H1 (cell line): ENCODE results near the gene CRABP1. TPM values are rescaled to one million over a fixed set of nuclear protein-coding genes. Genes with fewer than 3 reads are reported as not detected.

Source experiments
- CTCF ChIA-PET: fragments of 300-600 bp; sonication (Branson Sonifier 250); formaldehyde crosslinking; loops from one replicate; lab custom pipeline; 2021; ENCODE audit not compliant: partially characterized antibody; lab: Charles Lee
- POLR2A ChIA-PET: fragments of 300-600 bp; sonication (Branson Sonifier 250); formaldehyde crosslinking; loops from one replicate; lab custom pipeline; 2021; ENCODE audit warnings: inconsistent platforms; ENCODE audit not compliant: partially characterized antibody; lab: Charles Lee
- DNase-seq, 2 experiments: peaks; one replicate each; pipeline versions ENCODE4 v3.0.0 to v3.0.0-alpha.2; 2010 to 2022; ENCODE audit warnings: low spot score in 2 of 2, low read depth in 1 of 2, mixed read lengths in 1 of 2
- FAIRE-seq: peaks from 2 replicates; lab custom pipeline; 2011; peaks lifted over from hg19 to GRCh38; lab: Jason Lieb, UNC
- H2AFZ ChIP-seq: 2 replicates; pipeline ENCODE4 v1.8.1; 2012; ENCODE audit warnings: low read length, inconsistent platforms
- H2AK5ac ChIP-seq: 2 replicates; pipeline ENCODE4 v1.6.1; 2013; ENCODE audit warnings: low read depth, low read length
- H2BK120ac ChIP-seq: replicated peaks from 2 replicates; pipeline ENCODE3; 2013; ENCODE audit warnings: low read depth, low read length, inconsistent platforms
- H2BK12ac ChIP-seq: 2 replicates; pipeline ENCODE4 v1.6.1; 2013; ENCODE audit warnings: low read depth, low read length
- H2BK15ac ChIP-seq: 2 replicates; pipeline ENCODE4 v1.6.1; 2013; ENCODE audit warnings: low read length
- H2BK20ac ChIP-seq: 2 replicates; pipeline ENCODE4 v1.6.1; 2013; ENCODE audit warnings: low read length
- H2BK5ac ChIP-seq: 2 replicates; pipeline ENCODE4 v1.6.1; 2013; ENCODE audit warnings: low read depth, low read length
- H3K14ac ChIP-seq: 2 replicates; pipeline ENCODE4 v1.6.1; 2013; ENCODE audit warnings: inconsistent platforms; ENCODE audit not compliant: insufficient read length
- H3K18ac ChIP-seq: 2 replicates; pipeline ENCODE4 v1.6.1; 2013; ENCODE audit warnings: low read length; ENCODE audit errors: extremely low read depth
- H3K23ac ChIP-seq: 2 replicates; pipeline ENCODE4 v1.6.1; 2013; ENCODE audit warnings: inconsistent platforms; ENCODE audit not compliant: insufficient read length
- H3K23me2 ChIP-seq: 2 replicates; pipeline ENCODE4 v1.6.1; 2013; ENCODE audit warnings: low read depth, low read length
- H3K27ac ChIP-seq: 2 replicates; pipeline ENCODE4 v1.6.1; 2011; ENCODE audit warnings: low read depth, low read length, inconsistent platforms
- H3K27me3 ChIP-seq, 4 experiments: replicated peaks in 1 of 4; 1 replicate in 1 of 4; 2 replicates in 3 of 4; pipeline versions ENCODE4 v1.6.1 to v1.8.1; 2011 to 2013; ENCODE audit warnings: low read length in 3 of 4, mild to moderate bottlenecking in 3 of 4, inconsistent platforms in 2 of 4, mixed read lengths in 2 of 4, moderate library complexity in 1 of 4; ENCODE audit not compliant: control insufficient read depth in 3 of 4, insufficient read depth in 3 of 4; ENCODE audit errors: extremely low read depth in 1 of 4
- H3K36me3 ChIP-seq, 4 experiments: 2 replicates each; pipeline versions ENCODE4 v1.6.1 to v1.8.1; 2011 to 2013; ENCODE audit warnings: mild to moderate bottlenecking in 4 of 4, low read length in 3 of 4, moderate library complexity in 2 of 4, control low read depth in 1 of 4, inconsistent platforms in 1 of 4; ENCODE audit not compliant: insufficient read depth in 4 of 4, control insufficient read depth in 2 of 4
- H3K4ac ChIP-seq: replicated peaks from 2 replicates; pipeline ENCODE3; 2013; ENCODE audit warnings: low read length, low read depth, mixed read lengths, inconsistent platforms; ENCODE audit not compliant: insufficient read length
- H3K4me1 ChIP-seq, 4 experiments: replicated peaks in 1 of 4; 1 replicate in 1 of 4; 2 replicates in 3 of 4; pipeline versions ENCODE4 v1.6.1 to v1.8.1; 2011 to 2013; ENCODE audit warnings: low read length in 3 of 4, inconsistent platforms in 2 of 4, mixed read lengths in 1 of 4; ENCODE audit not compliant: insufficient read depth in 4 of 4, control insufficient read depth in 3 of 4
- H3K4me2 ChIP-seq, 2 experiments: 2 replicates each; pipeline versions ENCODE4 v1.6.1 to v1.8.1; 2011 to 2013; ENCODE audit warnings: low read depth in 2 of 2, low read length in 2 of 2, control low read depth in 1 of 2, inconsistent platforms in 1 of 2, mild to moderate bottlenecking in 1 of 2; ENCODE audit not compliant: insufficient read depth in 1 of 2
- H3K4me3 ChIP-seq, 4 experiments: fragments of 200-600, 300-600 bp in 1 of 4; sonication (generic), shearing (Covaris generic), sonication (Bioruptor Twin) in 1 of 4; 2 replicates each; pipeline versions ENCODE4 v1.5.1 to v1.8.1; 2011 to 2016; ENCODE audit warnings: low read length in 4 of 4, low read depth in 3 of 4, control low read depth in 2 of 4, inconsistent platforms in 2 of 4, mild to moderate bottlenecking in 2 of 4, mixed read lengths in 1 of 4, moderate library complexity in 1 of 4; ENCODE audit not compliant: insufficient read depth in 2 of 4; ENCODE audit errors: extremely low read depth in 1 of 4
- H3K56ac ChIP-seq: replicated peaks from 2 replicates; pipeline ENCODE3; 2013; ENCODE audit warnings: low read depth, mild to moderate bottlenecking, mixed read lengths, low read length, inconsistent platforms; ENCODE audit not compliant: insufficient read length
- H3K79me1 ChIP-seq: 2 replicates; pipeline ENCODE4 v1.6.1; 2013; ENCODE audit warnings: low read depth, low read length, control low read depth
- H3K79me2 ChIP-seq, 2 experiments: 2 replicates each; pipeline versions ENCODE4 v1.6.1 to v1.8.1; 2012 to 2013; ENCODE audit warnings: low read length in 2 of 2, mild to moderate bottlenecking in 2 of 2, inconsistent platforms in 1 of 2; ENCODE audit not compliant: insufficient read depth in 2 of 2, control insufficient read depth in 1 of 2
- H3K9ac ChIP-seq, 4 experiments: replicated peaks in 1 of 4; 1 replicate in 1 of 4; 2 replicates in 3 of 4; pipeline versions ENCODE4 v1.6.1 to v1.8.1; 2011 to 2013; ENCODE audit warnings: low read depth in 3 of 4, low read length in 3 of 4, control low read depth in 2 of 4, mild to moderate bottlenecking in 2 of 4, moderate library complexity in 2 of 4, inconsistent platforms in 1 of 4; ENCODE audit errors: extremely low read depth in 1 of 4
- H3K9me3 ChIP-seq, 2 experiments: 2 replicates each; pipeline versions ENCODE4 v1.6.1 to v1.8.1; 2012 to 2013; ENCODE audit warnings: mild to moderate bottlenecking in 2 of 2, moderate library complexity in 2 of 2, control low read depth in 1 of 2, inconsistent platforms in 1 of 2, low read depth in 1 of 2, low read length in 1 of 2, mixed read lengths in 1 of 2; ENCODE audit not compliant: insufficient read depth in 2 of 2
- H4K20me1 ChIP-seq, 2 experiments: replicated peaks in 1 of 2; 2 replicates each; pipeline versions ENCODE3 to v1.8.1; 2011 to 2013; ENCODE audit warnings: inconsistent platforms in 2 of 2, low read length in 2 of 2, mild to moderate bottlenecking in 1 of 2; ENCODE audit not compliant: insufficient read depth in 2 of 2, control insufficient read depth in 1 of 2
- H4K5ac ChIP-seq: 2 replicates; pipeline ENCODE4 v1.6.1; 2013; ENCODE audit warnings: low read length, low read depth, mixed read lengths, inconsistent platforms; ENCODE audit not compliant: insufficient read length
- H4K8ac ChIP-seq: 2 replicates; pipeline ENCODE4 v1.8.0; 2013; ENCODE audit warnings: mild to moderate bottlenecking, moderate library complexity, low read length, inconsistent platforms; ENCODE audit not compliant: insufficient read depth; ENCODE audit errors: extremely low read depth
- H4K91ac ChIP-seq: replicated peaks from 2 replicates; pipeline ENCODE3; 2013; ENCODE audit warnings: low read length, mixed read lengths, inconsistent platforms; ENCODE audit not compliant: insufficient read length
- BACH1 ChIP-seq: IDR thresholded peaks from 2 replicates; pipeline ENCODE4 v1.6.1; 2012; ENCODE audit warnings: low read length, improper control_type of control experiment
- CHD2 ChIP-seq: IDR thresholded peaks from 2 replicates; pipeline ENCODE4 v1.6.1; 2012; ENCODE audit warnings: low read length, improper control_type of control experiment
- CTBP2 ChIP-seq: IDR thresholded peaks from 2 replicates; pipeline ENCODE4 v1.7.0; 2011; ENCODE audit warnings: borderline replicate concordance, mild to moderate bottlenecking, moderate library complexity, mixed read lengths, low read length; ENCODE audit not compliant: insufficient read depth, insufficient read length
- RFX5 ChIP-seq: IDR thresholded peaks from 2 replicates; pipeline ENCODE4 v1.6.1; 2011; ENCODE audit warnings: low read depth, low read length, improper control_type of control experiment, borderline replicate concordance
- SAP30 ChIP-seq: fragments of 300-600 bp; sonication (generic); IDR thresholded peaks from 2 replicates; pipeline ENCODE4 v1.7.1; 2012; ENCODE audit warnings: low read length, moderate library complexity, mild to moderate bottlenecking, inconsistent platforms; ENCODE audit not compliant: insufficient read depth, insufficient replicate concordance
- SIRT6 ChIP-seq: IDR thresholded peaks from one replicate; pipeline ENCODE4 v1.7.1; 2012; ENCODE audit warnings: low read length, inconsistent platforms
- SP4 ChIP-seq: IDR thresholded peaks from 2 replicates; pipeline ENCODE4 v1.6.1; 2012; ENCODE audit warnings: low read length, inconsistent platforms
- SUZ12 ChIP-seq: fragments of 200-600 bp; sonication (generic); IDR thresholded peaks from 2 replicates; pipeline ENCODE4 v1.6.1; 2012; ENCODE audit warnings: mild to moderate bottlenecking, inconsistent platforms, low read length, moderate library complexity, mixed read lengths
- TEAD4 ChIP-seq: IDR thresholded peaks from 2 replicates; pipeline ENCODE4 v1.6.1; 2012; ENCODE audit warnings: low read depth, low read length, inconsistent platforms, mixed read lengths
- ZNF274 ChIP-seq: IDR thresholded peaks from 2 replicates; pipeline ENCODE4 v1.7.0; 2012; ENCODE audit warnings: low read length, borderline replicate concordance; ENCODE audit errors: extremely low read depth
- WGBS, 2 experiments: shearing (Covaris generic) in 1 of 2; methylation state at CpG; one replicate each; pipeline versions ENCODE4 v1.1.6 to v1.1.7; 2013 to 2015; ENCODE audit warnings: low lambda C conversion rate in 2 of 2, mixed read lengths in 2 of 2, inconsistent platforms in 1 of 2, low coverage in 1 of 2, missing lambda C conversion rate in 1 of 2; ENCODE audit not compliant: insufficient replicate concordance in 2 of 2, insufficient coverage in 1 of 2, insufficient read length in 1 of 2; ENCODE audit errors: extremely low coverage in 1 of 2, missing lambda C conversion rate in 1 of 2; 5-methylcytosine and 5-hydroxymethylcytosine counted together
- polyA plus RNA-seq, 7 experiments: library from polyadenylated mRNA; depleted of rRNA in 3 of 7; stranded (reverse) in 5 of 7; unstranded in 2 of 7; fragments of >200 nt in 5 of 7; fragments of 200-250 nt in 2 of 7; gene quantifications; 1 replicate in 5 of 7; 2 replicates in 1 of 7; 4 replicates in 1 of 7; pipeline versions ENCODE4 v1.2.1 to v1.2.3, GENCODE V29; 2011 to 2013; ENCODE audit warnings: missing spikeins in 2 of 7, mixed read lengths in 2 of 7
- total RNA-seq: library from RNA; stranded (reverse); fragmentation: NEBNext Ultra II Directional; extraction: Animal tissue kit (Norgen Biotek cat#: 25700); gene quantifications from 2 replicates; pipeline ENCODE4 v1.2.1, GENCODE V29; 2021
- TF ChIP-seq, protein P1 (sequence below): IDR thresholded peaks from 2 replicates; pipeline ENCODE4 v1.6.1; 2012; ENCODE audit warnings: inconsistent platforms
- TF ChIP-seq, protein P2 (sequence below), 3 experiments: IDR thresholded peaks; 1 replicate in 2 of 3; 2 replicates in 1 of 3; pipeline versions ENCODE4 v1.5.1 to v1.6.1; 2011; ENCODE audit warnings: low read length in 3 of 3, mild to moderate bottlenecking in 3 of 3, inconsistent platforms in 2 of 3, low read depth in 1 of 3, moderate library complexity in 1 of 3; ENCODE audit not compliant: insufficient read depth in 1 of 3; ENCODE audit errors: control extremely low read depth in 1 of 3

Gene CRABP1
- total and polyA plus RNA-seq, 2 of the 8 experiments (the other 6 are each of a cell fraction or from before 2014, with no cell fraction given), result 385 to 655 TPM

- no peaks in the 10 kb centered on the region for H3K9me3 ChIP-seq
- H2BK12ac ChIP-seq, result no peak overlapping the region
- no peak overlapping the region for H3K23ac ChIP-seq
- no peaks in the 10 kb centered on the region for H3K79me1 ChIP-seq
- peaks cover 2 to 8% (median 6%) of the 10 kb centered on the region in 4 experiments for H3K4me1 ChIP-seq
- ChIA-PET CTCF (interaction anchor here (0.9 to 2.7 kb wide), 7 partner anchors 15 to 62 kb away, joined by 3 to 10 read pairs (median 4); no protein-coding TSS in a partner anchor), POLR2A (no interaction called here)
- no peak overlapping the region for H4K8ac ChIP-seq
- H2BK15ac ChIP-seq, result no peak overlapping the region
- FAIRE-seq (no peak), DNase-seq (no peak)
- 78% methylated on average over 6 of the region's 6 CpGs; no CpG with 5 or more reads in 1 of the 2 experiments for WGBS, 2 experiments
- H3K14ac ChIP-seq, result no peak overlapping the region
- H2BK20ac ChIP-seq, result no peak overlapping the region
- no peaks in the 10 kb centered on the region for H3K36me3 ChIP-seq
- no peak overlapping the region for H3K9ac ChIP-seq
- H3K4me3 ChIP-seq, result no peak overlapping the region
- H3K18ac ChIP-seq, result no peak overlapping the region
- H3K27ac ChIP-seq, result no peak overlapping the region; the same call in 1 of the 2 replicates
- no peaks in the 10 kb centered on the region for H3K23me2 ChIP-seq
- H3K4me2 ChIP-seq, result no peak overlapping the region
- H2AFZ ChIP-seq, result no peak overlapping the region
- H4K5ac ChIP-seq, result no peak overlapping the region
- H2AK5ac ChIP-seq, result no peak overlapping the region
- no peaks in the 10 kb centered on the region for H3K79me2 ChIP-seq
- peaks cover 0 to 5% (median 0%) of the 10 kb centered on the region in 4 experiments; a peak in 1 of 7 replicates for H3K27me3 ChIP-seq
- H2BK5ac ChIP-seq, result no peak overlapping the region
- no peak overlapping the region for H3K56ac ChIP-seq
- H3K4ac ChIP-seq, result no peak overlapping the region
- H2BK120ac ChIP-seq, result no peak overlapping the region
- H4K91ac ChIP-seq, result no peak overlapping the region
- H4K20me1 ChIP-seq, result no peaks in the 10 kb centered on the region
- TF ChIP-seq CHD2, result no peak
- TF ChIP-seq, protein P1, sequence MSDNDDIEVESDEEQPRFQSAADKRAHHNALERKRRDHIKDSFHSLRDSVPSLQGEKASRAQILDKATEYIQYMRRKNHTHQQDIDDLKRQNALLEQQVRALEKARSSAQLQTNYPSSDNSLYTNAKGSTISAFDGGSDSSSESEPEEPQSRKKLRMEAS, result no peak
- no peak for TF ChIP-seq SIRT6
- TF ChIP-seq TEAD4, result no peak
- TF ChIP-seq SUZ12, result no peak
- TF ChIP-seq CTBP2, result no peak
- TF ChIP-seq, protein P2, sequence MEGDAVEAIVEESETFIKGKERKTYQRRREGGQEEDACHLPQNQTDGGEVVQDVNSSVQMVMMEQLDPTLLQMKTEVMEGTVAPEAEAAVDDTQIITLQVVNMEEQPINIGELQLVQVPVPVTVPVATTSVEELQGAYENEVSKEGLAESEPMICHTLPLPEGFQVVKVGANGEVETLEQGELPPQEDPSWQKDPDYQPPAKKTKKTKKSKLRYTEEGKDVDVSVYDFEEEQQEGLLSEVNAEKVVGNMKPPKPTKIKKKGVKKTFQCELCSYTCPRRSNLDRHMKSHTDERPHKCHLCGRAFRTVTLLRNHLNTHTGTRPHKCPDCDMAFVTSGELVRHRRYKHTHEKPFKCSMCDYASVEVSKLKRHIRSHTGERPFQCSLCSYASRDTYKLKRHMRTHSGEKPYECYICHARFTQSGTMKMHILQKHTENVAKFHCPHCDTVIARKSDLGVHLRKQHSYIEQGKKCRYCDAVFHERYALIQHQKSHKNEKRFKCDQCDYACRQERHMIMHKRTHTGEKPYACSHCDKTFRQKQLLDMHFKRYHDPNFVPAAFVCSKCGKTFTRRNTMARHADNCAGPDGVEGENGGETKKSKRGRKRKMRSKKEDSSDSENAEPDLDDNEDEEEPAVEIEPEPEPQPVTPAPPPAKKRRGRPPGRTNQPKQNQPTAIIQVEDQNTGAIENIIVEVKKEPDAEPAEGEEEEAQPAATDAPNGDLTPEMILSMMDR (IDR thresholded peaks at IDR 0.05; ENCODE audit: control extremely low read depth in 1 of 3, insufficient read depth in 1 of 3, low read depth in 1 of 3, low read length in 3 of 3), result no peak
- TF ChIP-seq RFX5, result no peak
- no peak for TF ChIP-seq SP4
- TF ChIP-seq BACH1, result no peak
- no peak for TF ChIP-seq ZNF274
- TF ChIP-seq SAP30, result no peak
Measured at GRCh38 chr15:78360367-78360801, 20.2 kb downstream of the CRABP1 start.
